NAMALWA (cell line): Measurements from ENCODE around the gene PSMC5.
A peak's percentile ranks its signal among the peaks of the same experiment; 100 is the strongest.
"Not testable (repeated sequence)": the region's sequence is repeated elsewhere in the genome, so short reads cannot be mapped to it uniquely, and the experiment has no call there.

Experiments
- DNase-seq: peaks from one replicate; pipeline ENCODE4 v3.0.0-alpha.2; 2015; ENCODE audit warnings: low spot score

Gene PSMC5

DNA sequence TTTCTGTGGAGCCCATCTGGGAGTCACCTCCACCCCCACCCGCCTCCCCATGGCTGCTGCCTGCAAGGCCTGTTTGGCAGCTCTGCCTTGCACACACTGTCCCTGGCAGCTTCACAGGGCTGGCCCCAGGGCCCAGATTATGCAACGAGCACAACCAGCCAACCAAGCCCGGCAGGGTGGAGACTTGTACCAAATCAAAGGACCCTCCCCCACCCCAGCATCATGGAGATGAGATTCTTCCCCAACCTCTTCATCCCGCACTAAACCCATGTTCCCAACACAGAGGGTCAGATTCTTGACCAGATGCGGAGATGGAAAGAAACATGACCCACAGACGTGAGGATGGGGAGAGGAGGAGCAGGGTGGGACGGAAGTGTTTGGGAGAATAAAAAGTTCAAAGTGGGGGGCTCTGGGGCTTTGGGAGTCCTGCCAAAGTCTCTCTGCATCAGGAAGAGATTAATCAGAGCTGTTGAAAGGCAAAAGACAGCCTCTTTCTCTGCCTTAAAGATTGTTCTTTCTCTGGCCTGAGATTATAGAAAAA lies 11.5 kb downstream of the PSMC5 start:
- DNase-seq = no peak

DNA sequence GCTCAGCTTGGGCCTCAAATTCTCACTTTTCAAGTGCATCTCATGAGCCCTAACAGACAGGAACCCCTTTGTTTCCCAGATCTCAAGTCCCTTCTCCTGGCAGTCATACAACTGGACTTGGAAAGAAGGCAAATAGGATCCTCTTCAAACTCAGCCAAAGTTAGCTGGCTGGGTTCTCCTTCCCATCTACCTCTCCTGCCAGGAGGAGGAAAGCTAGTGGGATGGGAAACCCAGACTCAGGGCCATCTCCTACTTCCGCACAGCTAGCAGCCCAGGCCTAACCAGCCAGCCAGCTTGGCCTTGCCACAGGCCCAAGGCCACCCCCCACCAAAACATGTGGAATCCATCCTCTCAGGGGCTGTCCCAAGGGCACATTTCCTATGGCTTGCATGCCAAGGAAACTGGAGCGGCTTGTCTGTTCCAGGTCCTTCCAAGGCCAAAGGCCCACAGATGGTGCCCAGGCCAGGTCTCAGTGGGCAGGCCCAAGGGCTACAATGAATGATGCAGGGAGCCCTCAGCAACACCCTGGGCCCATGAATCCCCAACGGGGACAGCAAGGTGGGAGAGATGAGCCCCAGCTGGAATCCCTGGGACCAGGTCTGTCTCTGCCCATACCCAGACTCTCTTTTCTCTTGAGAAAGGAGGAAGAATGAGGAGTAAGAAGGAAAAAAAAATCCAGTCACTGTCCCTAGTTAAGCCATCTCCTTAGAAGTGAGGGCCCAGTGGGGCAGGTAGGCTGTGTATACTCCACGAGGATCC lies 13.5 kb downstream of the PSMC5 start:
- DNase-seq = no peak

DNA sequence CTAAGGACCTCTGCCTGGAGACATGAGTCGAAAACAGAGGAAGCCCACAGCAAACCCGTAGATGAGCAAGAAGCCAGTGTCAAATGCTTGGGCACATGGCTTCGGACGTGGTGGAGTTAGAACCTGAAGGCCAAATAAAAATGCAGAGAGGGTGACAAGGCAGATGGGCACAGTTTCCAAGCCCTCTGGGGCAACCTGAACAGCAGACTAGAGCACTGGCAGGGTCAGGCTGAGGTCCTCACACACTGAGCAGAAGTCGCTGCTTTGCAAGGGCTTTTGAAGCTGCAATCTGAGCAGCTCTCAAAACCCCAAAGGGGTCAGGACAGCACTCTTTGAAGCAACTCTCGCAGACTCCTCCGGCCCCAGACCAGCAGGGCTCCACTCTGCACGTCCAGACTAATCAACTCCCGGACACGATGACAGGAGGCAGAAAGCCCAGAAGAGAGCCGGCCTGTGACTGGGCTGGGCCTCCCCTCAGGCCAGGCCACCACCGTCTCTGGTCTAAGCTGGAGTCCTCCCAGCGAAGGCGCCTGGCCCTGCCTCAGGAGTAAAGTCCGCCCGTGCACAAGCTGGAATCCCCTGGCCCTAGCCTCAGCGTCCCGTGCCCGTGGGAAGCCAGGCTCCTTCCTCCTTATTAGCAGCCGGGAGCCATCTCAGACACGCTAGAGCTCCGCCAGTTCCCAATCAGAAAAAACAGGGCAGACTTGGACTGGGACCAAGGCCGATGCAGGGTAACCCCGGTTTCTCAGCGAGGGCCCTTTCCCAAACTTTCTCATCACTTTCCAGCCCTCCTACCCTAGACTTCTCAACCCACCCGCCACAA lies 14.3 kb downstream of the PSMC5 start:
- peak; percentile 59 for DNase-seq

DNA sequence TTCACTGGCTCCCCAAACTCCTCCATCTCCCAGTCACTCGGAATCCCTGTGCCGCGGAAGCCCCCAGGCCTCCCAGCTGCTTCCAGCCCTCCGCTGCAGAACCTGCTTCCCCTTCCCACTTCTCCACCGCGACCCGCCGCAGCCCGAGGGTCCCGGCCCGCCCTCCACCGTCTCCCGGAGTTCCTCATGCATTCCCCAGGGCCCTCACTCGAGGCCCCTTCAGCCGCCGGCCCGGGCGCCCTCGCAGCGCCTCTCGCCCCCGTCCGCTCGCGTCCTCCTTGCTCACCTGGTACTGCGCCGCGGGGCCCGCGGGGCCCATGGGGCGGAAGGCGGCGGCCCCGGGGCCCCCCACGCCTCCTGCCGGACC lies 14.9 kb downstream of the PSMC5 start:
- DNase-seq = no peak

DNA sequence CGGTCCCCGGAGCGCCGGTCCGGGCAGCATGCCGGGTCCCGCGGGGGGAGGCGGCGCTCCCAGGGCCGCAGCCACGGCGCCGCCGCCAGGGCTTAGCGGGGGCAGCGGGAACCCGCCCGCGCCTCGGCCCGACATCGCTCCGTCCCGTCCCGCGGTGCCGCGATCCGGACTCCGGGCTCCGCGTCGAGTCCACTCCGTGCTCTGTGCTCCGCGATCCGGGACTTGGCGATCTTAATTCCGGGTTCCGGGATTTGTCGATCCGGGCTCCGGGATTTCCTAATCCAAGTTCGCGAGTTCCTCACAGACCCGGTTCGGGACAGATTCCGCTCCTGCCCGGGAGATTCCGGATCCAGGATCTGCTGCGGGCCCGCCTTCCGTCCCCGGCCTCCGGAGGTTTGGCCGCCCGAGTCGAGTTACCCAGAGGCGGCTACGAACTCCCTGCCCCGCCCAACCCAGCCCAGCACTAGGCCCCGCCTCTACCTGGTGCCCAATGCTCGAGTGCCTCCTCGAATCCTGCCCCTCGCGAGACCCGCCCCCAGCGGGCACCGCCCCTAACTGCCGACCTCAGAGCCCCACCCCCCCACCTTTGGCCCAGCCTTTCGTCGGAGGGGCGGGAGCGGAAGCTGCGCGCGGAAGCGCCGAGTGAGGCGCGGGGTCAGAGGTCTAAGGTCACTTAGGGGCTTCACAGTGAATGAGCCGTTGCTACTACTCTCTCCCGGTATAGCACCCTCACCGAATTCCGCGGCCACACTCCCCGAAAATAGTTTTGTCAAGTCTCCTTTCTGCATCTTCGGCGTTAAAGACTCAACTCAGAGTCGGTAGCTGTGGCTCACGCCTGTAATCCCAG lies 15.5 kb downstream of the PSMC5 start, which contains the start of gene SMARCD2:
Gene SMARCD2, minus strand, starts transcription at position 146 of the 847 bp plus-strand sequence. Its CDS starts 11 bp downstream, at position 135.
- peak; percentile 98 for DNase-seq

DNA sequence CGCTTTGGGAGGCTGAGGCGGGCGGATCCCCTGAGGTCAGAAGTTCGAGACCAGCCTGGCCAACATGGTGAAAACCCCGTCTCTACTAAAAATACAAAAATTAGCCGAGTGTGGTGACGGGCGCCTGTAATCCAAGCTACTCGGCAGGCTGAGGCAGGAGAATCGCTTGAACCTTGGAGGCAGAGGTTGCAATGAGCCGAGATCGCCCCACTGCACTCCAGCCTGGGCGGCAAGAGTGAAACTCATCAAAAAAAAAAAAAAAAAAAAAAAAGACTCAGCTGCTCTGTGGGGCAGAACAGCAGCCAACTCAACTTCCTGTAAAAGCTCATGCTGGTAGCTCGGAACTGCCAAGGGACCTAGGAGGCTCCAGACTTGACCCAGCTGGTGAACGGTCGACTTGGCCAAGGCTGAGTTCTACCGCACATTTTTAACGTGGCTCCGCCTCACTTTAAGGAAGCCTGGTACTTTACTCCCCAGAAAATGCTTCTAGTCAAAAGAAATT lies 16.2 kb downstream of the PSMC5 start:
- DNase-seq = peak; percentile 93

DNA sequence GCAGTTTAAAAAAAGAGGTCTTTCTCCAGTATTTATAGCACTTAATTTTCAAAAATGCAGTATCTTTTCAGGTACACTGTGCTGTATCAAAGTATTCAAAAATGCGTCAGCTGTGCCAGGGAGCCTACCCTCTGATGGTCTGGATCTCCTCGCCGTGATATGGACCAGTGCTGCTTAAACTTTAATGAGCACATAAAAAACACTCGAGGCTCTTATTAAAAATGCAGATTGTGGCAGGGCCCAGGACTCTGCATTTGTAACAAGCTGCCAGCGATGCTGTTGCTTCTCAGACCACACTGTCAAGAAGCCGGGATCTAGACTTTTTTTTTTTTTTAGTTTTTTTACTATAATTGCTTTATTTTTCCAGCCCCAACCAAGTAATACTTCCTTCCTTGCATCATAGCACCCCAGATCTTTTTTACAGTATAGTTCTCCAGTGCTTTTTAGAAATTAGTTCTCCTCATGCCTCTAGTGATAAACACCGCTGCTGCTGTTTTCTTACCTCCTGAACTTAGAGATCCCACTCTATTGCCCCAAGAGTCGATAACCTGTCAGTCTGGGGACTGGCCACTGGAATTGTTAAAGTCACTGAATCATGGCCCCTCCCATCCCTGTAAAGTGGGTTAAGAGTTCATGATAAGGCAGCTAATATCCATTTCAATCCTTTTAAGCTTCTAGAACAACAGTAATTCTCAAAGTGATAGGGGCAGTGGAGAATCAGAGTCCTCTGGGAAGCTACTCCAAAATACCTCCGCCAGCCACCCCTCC lies 16.9 kb downstream of the PSMC5 start:
- peak; percentile 26 for DNase-seq

DNA sequence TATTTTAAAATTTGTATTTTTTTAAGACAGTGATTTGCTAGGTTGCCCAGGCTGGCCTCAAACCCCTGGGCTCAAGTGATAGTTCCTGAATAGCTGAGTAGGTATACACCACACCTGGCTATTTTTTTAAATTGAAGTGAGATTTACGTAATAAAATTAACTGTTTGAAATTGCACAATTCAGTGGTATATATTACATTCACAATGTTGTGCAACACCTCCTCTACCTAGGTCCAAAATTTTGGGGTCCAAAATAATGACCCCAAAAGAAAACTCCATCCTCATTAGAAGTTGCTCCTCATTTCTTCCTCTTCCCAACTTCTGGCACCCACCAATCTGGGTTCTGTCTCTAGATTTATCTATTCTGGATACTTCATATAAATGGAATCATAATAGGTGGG lies 18.3 kb downstream of the PSMC5 start:
- DNase-seq = no peak

DNA sequence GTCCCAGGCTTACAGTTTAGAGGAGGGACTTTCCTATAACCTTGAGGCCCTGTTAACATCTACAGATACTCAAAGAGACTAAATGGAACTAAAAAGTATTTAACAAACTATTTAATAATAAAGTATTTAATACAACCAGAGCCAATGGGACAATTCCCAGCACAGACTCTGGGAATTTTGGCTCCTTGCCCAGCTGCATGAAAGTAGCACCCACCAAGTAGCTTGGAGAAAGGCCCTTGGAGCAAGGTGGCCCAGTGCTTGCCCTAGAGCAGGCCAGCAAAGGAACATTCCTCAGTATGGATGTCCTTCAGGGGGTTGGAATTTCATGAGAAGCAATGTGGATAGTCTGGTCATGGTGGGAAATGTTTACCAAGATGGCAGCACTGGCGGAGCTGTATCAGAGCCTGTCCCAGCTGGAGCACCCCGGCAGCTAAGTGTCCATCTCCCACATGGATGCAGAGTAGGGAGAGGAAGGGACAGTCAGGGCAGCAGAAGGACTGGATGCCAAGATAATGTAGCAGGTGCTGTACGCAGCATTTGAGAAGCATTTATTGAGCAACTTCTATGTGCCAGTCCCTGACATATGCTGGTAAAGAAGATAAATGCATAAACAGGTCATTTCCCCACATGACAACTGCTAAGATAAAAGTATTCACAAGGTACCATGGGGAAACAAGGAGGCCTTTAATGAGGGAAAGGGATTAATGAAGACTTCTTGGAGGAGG lies 20.5 kb downstream of the PSMC5 start:
- no peak for DNase-seq

DNA sequence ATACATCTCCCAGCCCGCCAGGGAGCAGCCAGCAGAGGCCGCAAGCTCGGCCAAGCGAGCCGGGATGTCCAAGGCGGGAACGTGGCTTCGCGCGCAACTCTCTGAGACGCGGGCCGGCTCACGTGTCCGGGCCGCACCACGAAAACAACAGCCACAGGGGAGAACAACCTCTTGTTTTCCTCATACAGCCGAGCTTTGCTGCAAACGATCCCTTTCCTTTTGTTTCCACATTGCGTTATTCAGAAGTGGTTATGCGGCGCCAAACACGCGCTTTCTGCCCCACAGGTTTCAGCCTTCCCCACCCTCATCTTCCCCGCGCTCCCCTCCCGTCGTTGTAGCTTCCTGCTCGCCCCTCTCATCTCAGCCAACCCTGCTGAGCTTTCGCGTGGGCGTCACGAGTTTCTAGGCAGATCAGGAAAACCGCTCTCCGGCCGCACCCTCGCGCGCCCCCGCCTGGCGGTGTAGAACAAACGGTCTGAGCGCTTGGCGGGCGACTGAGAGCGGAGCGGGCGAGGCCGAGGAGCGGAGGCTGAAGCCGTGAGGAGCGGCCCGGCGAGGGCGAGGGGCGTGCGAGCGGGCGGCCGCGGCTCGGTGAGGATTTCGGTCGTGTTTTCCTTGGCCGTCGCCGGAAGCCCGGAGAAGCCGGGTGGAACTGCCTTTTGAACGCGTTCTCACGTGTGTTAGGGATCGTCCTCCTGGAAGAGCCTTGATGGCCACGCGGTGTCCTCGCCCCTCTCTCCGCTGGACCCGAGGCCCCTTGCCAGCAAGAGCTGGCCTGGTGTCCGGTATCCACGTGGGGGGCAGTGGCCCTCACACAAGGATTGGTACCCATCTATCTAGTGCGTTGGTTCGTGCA lies 21.8 kb downstream of the PSMC5 start:
- DNase-seq = peak; percentile 94

DNA sequence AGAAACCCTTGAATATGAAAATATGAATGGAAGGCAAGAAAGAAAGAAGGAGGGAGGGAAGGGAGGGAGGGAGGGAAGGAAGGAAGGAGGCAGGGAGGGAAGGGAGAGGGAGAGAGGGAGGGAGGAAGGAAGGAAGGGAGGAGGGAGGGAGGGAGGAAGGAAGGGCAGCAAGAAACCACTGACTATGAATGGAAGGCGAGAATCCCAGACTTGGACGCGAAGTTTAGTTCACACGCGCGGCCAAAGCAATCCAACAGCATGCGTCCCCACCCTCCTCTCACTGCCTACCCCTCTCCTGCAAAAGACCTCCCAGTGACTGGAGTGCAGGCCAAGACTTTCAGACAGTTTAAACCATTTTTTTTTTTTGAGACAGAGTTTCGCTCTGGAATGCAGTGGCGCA lies 23.2 kb downstream of the PSMC5 start:
- no peak for DNase-seq

DNA sequence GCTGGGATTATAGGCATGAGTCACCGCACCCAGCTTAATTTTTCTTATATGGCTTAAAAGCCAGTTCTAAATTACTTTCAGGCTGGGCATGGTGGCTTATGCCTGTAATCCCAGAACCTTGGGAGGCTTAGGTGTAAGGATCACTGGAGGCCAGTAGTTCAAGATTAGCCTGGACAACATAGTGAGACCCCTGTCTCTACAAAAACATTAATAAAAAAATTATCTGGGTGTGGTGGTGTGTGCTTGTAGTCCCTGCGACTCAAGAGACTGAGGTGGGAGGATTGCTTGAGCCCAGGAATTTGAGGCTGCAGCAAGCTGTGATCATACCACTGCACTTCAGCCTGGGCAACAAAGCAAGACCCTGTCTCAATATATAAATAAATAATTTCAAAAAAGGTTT lies 26.0 kb downstream of the PSMC5 start:
- no peak for DNase-seq

DNA sequence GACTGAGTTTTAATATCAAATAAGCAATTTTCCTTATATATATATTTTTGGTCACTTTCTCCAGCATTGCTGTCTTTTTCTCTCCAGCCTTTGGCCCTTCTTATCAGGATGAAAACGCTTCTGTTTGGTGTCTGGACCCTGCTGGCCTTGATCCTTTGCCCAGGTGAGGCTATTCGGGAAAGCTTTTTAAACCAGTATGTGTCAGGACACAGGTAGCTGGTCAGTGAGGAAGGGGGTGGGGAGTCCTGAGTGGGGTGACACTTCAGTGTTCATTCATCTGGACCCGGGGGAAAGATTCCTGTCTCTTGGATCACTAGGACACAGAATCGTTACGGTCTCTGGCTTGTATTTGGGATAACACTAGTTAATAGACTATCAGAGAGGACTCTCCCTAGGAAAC lies 27.5 kb downstream of the PSMC5 start:
- no peak for DNase-seq

DNA sequence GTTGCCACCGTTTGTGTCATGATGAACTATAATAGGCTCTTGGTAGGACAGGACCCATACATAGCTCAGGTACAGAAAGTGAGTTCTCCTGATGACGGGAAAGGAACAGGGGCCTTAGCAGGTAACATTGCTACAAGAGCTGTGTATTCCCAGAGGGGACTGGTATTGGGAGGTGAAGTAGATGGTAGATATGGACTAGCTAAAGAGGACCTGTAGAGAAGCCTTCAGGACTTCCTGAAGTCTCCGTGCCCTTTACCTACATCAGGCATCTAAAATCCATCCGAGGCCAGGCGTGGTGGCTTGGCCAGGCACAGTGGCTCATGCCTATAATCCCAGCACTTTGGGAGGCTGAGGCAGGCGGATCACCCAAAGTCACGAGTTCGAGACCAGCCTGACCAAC lies 28.0 kb downstream of the PSMC5 start:
- no peak for DNase-seq

DNA sequence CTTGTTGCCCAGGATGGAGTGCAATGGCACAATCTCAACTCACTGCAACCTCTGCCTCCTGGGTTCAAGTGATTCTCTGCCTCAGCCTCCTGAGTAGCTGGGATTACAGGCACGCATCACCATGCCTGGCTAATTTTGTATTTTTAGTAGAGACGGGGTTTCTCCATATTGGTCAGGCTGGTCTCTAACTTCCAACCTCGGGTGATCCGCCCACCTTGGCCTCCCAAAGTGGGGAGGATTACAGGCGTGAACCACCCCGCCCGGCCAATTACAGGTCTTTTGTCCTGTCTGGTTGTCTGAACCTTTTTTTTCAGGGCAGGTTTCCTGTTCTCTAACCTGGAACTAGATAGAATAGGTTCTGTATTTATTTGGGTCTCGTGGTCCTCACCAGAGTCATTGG lies 29.2 kb downstream of the PSMC5 start:
- not testable (repeated sequence) for DNase-seq

DNA sequence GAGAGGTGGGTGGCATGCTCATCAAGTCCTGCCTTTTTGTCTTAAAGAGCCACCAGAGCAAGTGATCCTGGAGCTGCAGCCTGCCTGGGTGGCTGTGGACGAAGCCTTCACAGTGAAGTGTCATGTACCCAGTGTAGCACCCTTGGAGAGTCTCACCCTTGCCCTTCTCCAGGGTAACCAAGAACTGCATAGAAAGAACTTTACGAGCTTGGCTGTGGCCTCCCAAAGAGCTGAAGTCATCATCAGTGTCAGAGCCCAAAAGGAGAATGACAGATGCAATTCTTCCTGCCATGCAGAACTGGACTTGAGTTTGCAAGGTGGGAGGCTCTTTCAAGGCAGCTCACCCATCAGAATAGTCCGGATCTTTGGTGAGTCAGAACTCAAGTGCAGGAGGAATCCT lies 32.0 kb downstream of the PSMC5 start:
- DNase-seq = no peak

DNA sequence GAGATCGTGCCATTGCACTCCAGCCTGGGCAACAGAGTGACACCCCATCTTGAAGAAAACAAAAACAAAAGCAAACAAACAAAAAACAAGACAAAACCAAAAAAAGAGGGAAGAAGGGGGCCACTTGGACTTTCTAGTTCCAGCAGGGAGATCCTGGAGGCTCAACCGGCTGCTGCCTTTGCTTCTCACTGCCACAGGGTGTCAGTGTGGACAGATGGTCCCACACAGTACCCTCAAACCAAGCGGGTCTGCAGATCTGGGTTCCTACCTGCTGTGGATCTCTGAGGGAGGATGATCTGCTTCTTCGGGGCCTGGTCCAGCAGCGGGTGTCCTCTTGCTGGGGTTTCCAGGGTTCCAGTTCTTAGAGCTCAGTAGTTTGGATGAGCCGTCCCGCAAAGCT lies 39.4 kb downstream of the PSMC5 start:
- not testable (repeated sequence) for DNase-seq

DNA sequence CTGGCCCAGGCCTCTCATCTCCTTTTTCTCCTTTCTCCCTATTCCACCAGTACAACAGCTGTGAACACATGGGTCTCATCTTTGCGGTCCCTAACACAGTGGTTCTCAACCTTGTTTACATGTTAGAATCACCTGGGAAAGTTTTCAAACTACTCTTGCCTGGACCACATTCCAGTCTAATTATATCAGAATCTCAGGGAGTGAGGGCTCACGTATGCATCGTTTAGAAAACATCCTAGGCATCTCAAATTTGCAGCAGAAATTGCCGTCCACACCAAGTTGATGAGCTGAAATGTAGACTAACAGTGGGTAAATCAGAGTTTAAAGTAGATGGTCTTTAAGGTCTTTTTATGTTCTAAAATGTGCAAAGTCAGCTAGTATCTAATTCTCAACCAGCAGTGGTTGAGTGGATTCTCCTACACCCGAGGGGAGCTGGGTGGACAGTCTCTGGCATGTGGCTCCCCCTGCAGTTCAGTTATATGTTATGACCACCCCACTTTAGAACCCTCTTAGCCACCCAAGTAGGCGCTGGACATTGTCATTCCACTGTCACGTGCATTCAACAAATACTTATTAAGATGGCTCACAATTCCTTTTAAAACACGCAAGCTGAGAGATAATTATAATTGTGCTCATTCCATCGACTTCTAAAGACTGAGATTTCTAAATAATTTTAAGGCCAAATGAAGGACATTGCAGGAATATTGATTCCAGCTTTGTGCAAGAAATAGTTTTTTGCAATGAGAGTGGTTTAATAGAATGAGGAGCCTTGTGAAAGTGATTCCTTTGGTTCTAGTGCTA lies 42.5 kb downstream of the PSMC5 start:
- not testable (repeated sequence) for DNase-seq

DNA sequence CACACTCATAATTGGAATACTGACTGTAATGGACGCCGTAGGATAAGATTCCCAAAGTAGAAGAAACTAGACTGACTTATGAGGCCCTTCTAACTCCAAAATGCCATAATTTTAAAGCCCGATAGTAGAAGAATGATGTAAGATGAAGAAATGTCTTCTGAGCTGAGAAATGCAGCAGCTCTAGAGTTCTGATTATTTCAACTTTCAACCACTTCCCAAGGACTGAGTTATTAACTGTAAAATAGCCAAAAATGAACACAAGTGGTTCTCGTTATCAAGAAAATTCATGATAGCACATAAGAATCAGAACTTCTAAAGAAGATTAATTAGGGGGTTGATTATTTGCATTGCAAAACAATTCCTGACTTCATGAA lies 43.0 kb downstream of the PSMC5 start:
- not testable (repeated sequence) for DNase-seq
